Measurements from ENCODE around the gene UBE2L3.

DNA sequence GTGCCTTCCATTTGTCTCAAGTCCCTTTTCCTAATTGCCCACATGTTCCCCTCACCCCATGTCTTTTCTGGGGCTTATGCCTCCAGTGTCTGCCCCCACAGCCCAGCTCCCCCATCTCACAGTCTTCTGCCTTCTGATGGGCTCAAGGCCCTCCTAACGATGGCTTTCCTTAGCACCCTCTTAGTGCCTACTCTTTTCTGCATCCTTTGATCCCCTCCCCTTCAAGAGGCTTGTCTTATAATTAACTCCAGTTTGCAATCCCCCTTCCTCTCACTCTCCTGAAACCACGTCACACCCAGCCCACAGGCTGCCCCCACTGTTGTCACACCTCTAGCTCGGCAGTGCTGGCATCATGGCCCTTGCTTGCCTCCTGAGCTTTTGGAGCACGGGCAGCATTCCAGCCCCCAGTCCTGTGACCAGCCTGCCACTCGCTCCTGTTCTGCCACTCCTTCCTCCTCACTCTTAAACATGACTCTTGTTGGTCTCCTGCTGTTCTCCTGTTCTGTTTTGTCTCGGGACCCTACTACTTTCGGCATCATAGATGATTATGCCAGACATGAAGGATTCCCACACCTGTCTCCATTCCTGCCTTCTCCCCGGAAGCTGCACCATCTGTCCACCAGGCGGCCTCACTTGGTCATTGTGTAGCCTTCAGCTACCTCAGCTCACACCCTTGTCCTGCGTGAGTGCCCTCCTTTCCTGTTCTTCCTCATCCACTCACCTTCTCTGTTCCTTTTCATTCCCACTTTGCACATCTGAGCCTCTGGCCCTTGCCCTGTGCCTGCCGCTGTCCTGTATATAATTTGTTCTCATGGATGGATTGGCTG, 26.1 kb downstream of the UBE2L3 start:
- no peak for TF ChIP-seq CTCF (IDR thresholded peaks at IDR 0.05)
- TF ChIP-seq POLR2A (IDR thresholded peaks at IDR 0.05): no peak

Data from gastroesophageal sphincter (tissue), 3 donors.